OCI-LY3 (cell line): ENCODE results near the gene LPP.

Experiments
- CTCF ChIP-seq: fragments of 200-600, 300-600 bp; sonication (generic); IDR thresholded peaks from 2 replicates; pipeline ENCODE4 v1.5.1; 2014; ENCODE audit warnings: antibody characterized with exemption, low read length, low read depth
- EZH2phosphoT487 ChIP-seq: fragments of 200-600 bp; shearing (Covaris generic); IDR thresholded peaks from 2 replicates; pipeline ENCODE4 v1.6.1; 2018; ENCODE audit warnings: antibody characterized with exemption, mixed run types, low read depth

GRCh38 chr3:188169830-188170455 lies 16.0 kb downstream of the LPP start:
- TF ChIP-seq CTCF, result no peak
- TF ChIP-seq EZH2phosphoT487, result no peak
